ENCODE results near the gene POU3F1.
A peak's percentile ranks its signal among the peaks of the same experiment; 100 is the strongest.

The POU3F1 gene

GRCh38 chr1:38046333-38046883, at the start of gene POU3F1:
POU3F1 (minus strand) TSS chr1:38046793; CDS start chr1:38046743, 50 bp downstream.
- H3K4me1 ChIP-seq (ENCODE audit: insufficient read depth, low read length): peaks cover 17% of the 10 kb centered on the region
- H3K27me3 ChIP-seq (ENCODE audit: control insufficient read depth in 1 of 2, insufficient read depth in 2 of 2, low read length in 2 of 2): peaks cover 40 to 48% of the 10 kb centered on the region in 2 donors
- H3K4me3 ChIP-seq (ENCODE audit: low read depth in 1 of 2, low read length in 2 of 2): peak within 1 kb of the TSS; percentile 47 to 50
- peak within 1 kb of the TSS; percentile 50 for H3K27ac ChIP-seq (ENCODE audit: low read depth, low read length)
- no peak within 1 kb of the TSS for H3K9ac ChIP-seq (ENCODE audit: low read length)
- peaks cover 6% of the 10 kb centered on the region for H3K9me3 ChIP-seq (ENCODE audit: low read length)
- no peaks in the 10 kb centered on the region for H3K36me3 ChIP-seq (ENCODE audit: insufficient read depth, low read length)

- no peak overlapping the region for H3K4me3 ChIP-seq (ENCODE audit: low read depth in 1 of 2, low read length in 2 of 2)
- no peak overlapping the region for H3K9ac ChIP-seq (ENCODE audit: low read length)
- H3K4me1 ChIP-seq (ENCODE audit: insufficient read depth, low read length): no peaks in the 10 kb centered on the region
- no peaks in the 10 kb centered on the region for H3K36me3 ChIP-seq (ENCODE audit: insufficient read depth, low read length)
- H3K9me3 ChIP-seq (ENCODE audit: low read length): no peaks in the 10 kb centered on the region
- no peak overlapping the region for H3K27ac ChIP-seq (ENCODE audit: low read depth, low read length)
- no peaks in the 10 kb centered on the region for H3K27me3 ChIP-seq (ENCODE audit: control insufficient read depth in 1 of 2, insufficient read depth in 2 of 2, low read length in 2 of 2)
Measured at GRCh38 chr1:38095454-38095931, 48.9 kb upstream of the POU3F1 start.

GRCh38 chr1:38094711-38095290, 48.2 kb upstream of the POU3F1 start:
- no peak overlapping the region for H3K27ac ChIP-seq (ENCODE audit: low read depth, low read length)
- H3K4me1 ChIP-seq (ENCODE audit: insufficient read depth, low read length): no peaks in the 10 kb centered on the region
- no peak overlapping the region for H3K4me3 ChIP-seq (ENCODE audit: low read depth in 1 of 2, low read length in 2 of 2)
- H3K36me3 ChIP-seq (ENCODE audit: insufficient read depth, low read length): no peaks in the 10 kb centered on the region
- no peaks in the 10 kb centered on the region for H3K9me3 ChIP-seq (ENCODE audit: low read length)
- H3K27me3 ChIP-seq (ENCODE audit: control insufficient read depth in 1 of 2, insufficient read depth in 2 of 2, low read length in 2 of 2): no peaks in the 10 kb centered on the region
- H3K9ac ChIP-seq (ENCODE audit: low read length): no peak overlapping the region

- no peaks in the 10 kb centered on the region for H3K9me3 ChIP-seq (ENCODE audit: low read length)
- no peaks in the 10 kb centered on the region for H3K36me3 ChIP-seq (ENCODE audit: insufficient read depth, low read length)
- H3K27ac ChIP-seq (ENCODE audit: low read depth, low read length): no peak overlapping the region
- no peaks in the 10 kb centered on the region for H3K4me1 ChIP-seq (ENCODE audit: insufficient read depth, low read length)
- no peak overlapping the region for H3K9ac ChIP-seq (ENCODE audit: low read length)
- no peaks in the 10 kb centered on the region for H3K27me3 ChIP-seq (ENCODE audit: control insufficient read depth in 1 of 2, insufficient read depth in 2 of 2, low read length in 2 of 2)
- H3K4me3 ChIP-seq (ENCODE audit: low read depth in 1 of 2, low read length in 2 of 2): no peak overlapping the region
Measured at GRCh38 chr1:38093569-38094520, 47.3 kb upstream of the POU3F1 start.

GRCh38 chr1:38092256-38092655, 45.7 kb upstream of the POU3F1 start:
- Histone ChIP-seq H3K36me3 (ENCODE audit: insufficient read depth, low read length) (no peaks in the 10 kb centered on the region), H3K27ac (ENCODE audit: low read depth, low read length) (no peak overlapping the region), H3K27me3 (ENCODE audit: control insufficient read depth in 1 of 2, insufficient read depth in 2 of 2, low read length in 2 of 2) (no peaks in the 10 kb centered on the region), H3K4me1 (ENCODE audit: insufficient read depth, low read length) (no peaks in the 10 kb centered on the region), H3K4me3 (ENCODE audit: low read depth in 1 of 2, low read length in 2 of 2) (no peak overlapping the region), H3K9ac (ENCODE audit: low read length) (no peak overlapping the region), H3K9me3 (ENCODE audit: low read length) (no peaks in the 10 kb centered on the region)

- no peaks in the 10 kb centered on the region for H3K27me3 ChIP-seq (ENCODE audit: control insufficient read depth in 1 of 2, insufficient read depth in 2 of 2, low read length in 2 of 2)
- H3K4me3 ChIP-seq (ENCODE audit: low read depth in 1 of 2, low read length in 2 of 2): no peak overlapping the region
- H3K36me3 ChIP-seq (ENCODE audit: insufficient read depth, low read length): no peaks in the 10 kb centered on the region
- no peaks in the 10 kb centered on the region for H3K9me3 ChIP-seq (ENCODE audit: low read length)
- H3K27ac ChIP-seq (ENCODE audit: low read depth, low read length): no peak overlapping the region
- H3K4me1 ChIP-seq (ENCODE audit: insufficient read depth, low read length): no peaks in the 10 kb centered on the region
- no peak overlapping the region for H3K9ac ChIP-seq (ENCODE audit: low read length)
Measured at GRCh38 chr1:38090796-38091195, 44.2 kb upstream of the POU3F1 start.

GRCh38 chr1:38089712-38090360, 43.2 kb upstream of the POU3F1 start:
- Histone ChIP-seq H3K27ac (ENCODE audit: low read depth, low read length) (no peak overlapping the region), H3K36me3 (ENCODE audit: insufficient read depth, low read length) (no peaks in the 10 kb centered on the region), H3K9me3 (ENCODE audit: low read length) (no peaks in the 10 kb centered on the region), H3K9ac (ENCODE audit: low read length) (no peak overlapping the region), H3K27me3 (ENCODE audit: control insufficient read depth in 1 of 2, insufficient read depth in 2 of 2, low read length in 2 of 2) (no peaks in the 10 kb centered on the region), H3K4me1 (ENCODE audit: insufficient read depth, low read length) (no peaks in the 10 kb centered on the region), H3K4me3 (ENCODE audit: low read depth in 1 of 2, low read length in 2 of 2) (no peak overlapping the region)

GRCh38 chr1:38088791-38089190, 42.2 kb upstream of the POU3F1 start:
- Histone ChIP-seq H3K9me3 (ENCODE audit: low read length) (no peaks in the 10 kb centered on the region), H3K4me1 (ENCODE audit: insufficient read depth, low read length) (no peaks in the 10 kb centered on the region), H3K27me3 (ENCODE audit: control insufficient read depth in 1 of 2, insufficient read depth in 2 of 2, low read length in 2 of 2) (no peaks in the 10 kb centered on the region), H3K4me3 (ENCODE audit: low read depth in 1 of 2, low read length in 2 of 2) (no peak overlapping the region), H3K36me3 (ENCODE audit: insufficient read depth, low read length) (no peaks in the 10 kb centered on the region), H3K27ac (ENCODE audit: low read depth, low read length) (no peak overlapping the region), H3K9ac (ENCODE audit: low read length) (no peak overlapping the region)

- Histone ChIP-seq H3K4me3 (ENCODE audit: low read depth in 1 of 2, low read length in 2 of 2) (no peak overlapping the region), H3K9ac (ENCODE audit: low read length) (no peak overlapping the region), H3K9me3 (ENCODE audit: low read length) (no peaks in the 10 kb centered on the region), H3K27ac (ENCODE audit: low read depth, low read length) (no peak overlapping the region), H3K36me3 (ENCODE audit: insufficient read depth, low read length) (no peaks in the 10 kb centered on the region), H3K27me3 (ENCODE audit: control insufficient read depth in 1 of 2, insufficient read depth in 2 of 2, low read length in 2 of 2) (no peaks in the 10 kb centered on the region), H3K4me1 (ENCODE audit: insufficient read depth, low read length) (no peaks in the 10 kb centered on the region)
Measured at GRCh38 chr1:38088366-38088765, 41.8 kb upstream of the POU3F1 start.

- no peaks in the 10 kb centered on the region for H3K27me3 ChIP-seq (ENCODE audit: control insufficient read depth in 1 of 2, insufficient read depth in 2 of 2, low read length in 2 of 2)
- no peaks in the 10 kb centered on the region for H3K9me3 ChIP-seq (ENCODE audit: low read length)
- H3K4me1 ChIP-seq (ENCODE audit: insufficient read depth, low read length): no peaks in the 10 kb centered on the region
- no peak overlapping the region for H3K4me3 ChIP-seq (ENCODE audit: low read depth in 1 of 2, low read length in 2 of 2)
- H3K27ac ChIP-seq (ENCODE audit: low read depth, low read length): no peak overlapping the region
- no peak overlapping the region for H3K9ac ChIP-seq (ENCODE audit: low read length)
- no peaks in the 10 kb centered on the region for H3K36me3 ChIP-seq (ENCODE audit: insufficient read depth, low read length)
Measured at GRCh38 chr1:38087676-38088075, 41.1 kb upstream of the POU3F1 start.

GRCh38 chr1:38085666-38086330, 39.2 kb upstream of the POU3F1 start:
- Histone ChIP-seq H3K9me3 (ENCODE audit: low read length) (no peaks in the 10 kb centered on the region), H3K27ac (ENCODE audit: low read depth, low read length) (no peak overlapping the region), H3K4me1 (ENCODE audit: insufficient read depth, low read length) (no peaks in the 10 kb centered on the region), H3K36me3 (ENCODE audit: insufficient read depth, low read length) (no peaks in the 10 kb centered on the region), H3K9ac (ENCODE audit: low read length) (no peak overlapping the region), H3K4me3 (ENCODE audit: low read depth in 1 of 2, low read length in 2 of 2) (no peak overlapping the region), H3K27me3 (ENCODE audit: control insufficient read depth in 1 of 2, insufficient read depth in 2 of 2, low read length in 2 of 2) (no peaks in the 10 kb centered on the region)
